SHP77 treated with DMSO at 0.1 percent for 48 hours (cell line): ENCODE results near the gene RIN2.

Experiments used
- DNase-seq: peaks from one replicate; lab custom pipeline; 2025; lab: John Stamatoyannopoulos, UW

RIN2 gene

DNA sequence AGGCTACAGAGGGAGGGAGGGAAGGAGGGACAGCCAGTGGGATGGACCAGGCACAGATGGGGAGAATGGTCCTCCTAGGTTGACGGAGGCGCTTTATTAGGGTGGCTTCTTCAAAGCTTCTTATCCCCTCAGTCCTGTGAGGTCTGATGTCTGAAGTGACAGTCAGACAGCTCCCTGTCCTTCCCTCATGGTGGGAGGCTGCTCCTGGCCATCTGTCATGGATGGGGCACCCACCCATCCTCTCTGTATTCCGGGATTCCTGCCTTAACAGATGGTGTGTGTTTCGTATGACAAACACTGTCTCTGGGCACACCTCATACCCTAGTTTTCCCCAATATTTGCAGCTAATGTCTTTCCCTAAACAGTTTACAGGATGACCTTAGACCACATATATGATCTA is 7.9 kb downstream of the RIN2 start:
- DNase-seq: no peak

DNA sequence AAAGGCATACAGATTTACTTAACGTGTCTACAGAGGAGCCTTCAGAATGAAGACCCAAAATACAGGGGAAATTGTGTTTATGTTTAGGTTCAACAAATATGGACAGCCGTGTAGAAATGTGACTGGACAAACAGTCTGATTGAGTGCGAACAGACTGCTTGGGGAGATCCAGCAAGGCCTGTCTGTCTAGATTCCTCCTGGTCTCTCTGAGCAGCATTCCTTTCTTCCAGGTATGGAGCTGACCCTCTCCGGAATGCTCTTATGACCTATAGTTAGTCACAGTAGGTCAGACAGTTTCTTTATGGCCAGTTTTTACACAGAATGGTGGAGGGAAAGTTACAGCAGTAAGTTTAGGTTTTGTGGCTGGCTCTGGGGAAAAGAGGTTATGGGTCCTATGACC is 9.0 kb downstream of the RIN2 start:
- DNase-seq: no peak

DNA sequence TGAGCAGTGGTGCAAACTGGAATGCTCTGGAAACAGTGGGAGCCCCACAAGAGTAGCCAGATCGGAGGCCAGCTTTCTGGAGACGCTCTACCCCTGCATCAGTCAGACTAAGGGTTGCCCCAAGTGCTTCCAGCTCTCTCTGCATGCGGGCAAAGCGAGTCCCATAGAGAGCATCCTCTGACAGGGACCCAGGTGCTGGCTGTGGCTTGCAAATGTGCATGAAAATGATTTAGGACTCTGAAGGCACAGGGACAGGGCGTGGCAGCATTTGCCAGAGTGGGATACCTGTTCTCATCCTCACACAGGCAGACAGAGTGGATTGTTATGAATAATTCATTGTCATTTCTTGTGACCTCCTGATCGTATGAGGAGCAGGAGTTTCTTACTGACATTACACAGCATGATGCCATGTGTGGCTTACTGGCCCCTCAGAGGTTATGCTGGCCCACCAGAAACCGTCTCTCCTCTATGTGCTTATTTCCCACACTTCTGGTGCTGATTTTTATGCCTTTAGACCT is 10.3 kb downstream of the RIN2 start:
- no peak for DNase-seq

DNA sequence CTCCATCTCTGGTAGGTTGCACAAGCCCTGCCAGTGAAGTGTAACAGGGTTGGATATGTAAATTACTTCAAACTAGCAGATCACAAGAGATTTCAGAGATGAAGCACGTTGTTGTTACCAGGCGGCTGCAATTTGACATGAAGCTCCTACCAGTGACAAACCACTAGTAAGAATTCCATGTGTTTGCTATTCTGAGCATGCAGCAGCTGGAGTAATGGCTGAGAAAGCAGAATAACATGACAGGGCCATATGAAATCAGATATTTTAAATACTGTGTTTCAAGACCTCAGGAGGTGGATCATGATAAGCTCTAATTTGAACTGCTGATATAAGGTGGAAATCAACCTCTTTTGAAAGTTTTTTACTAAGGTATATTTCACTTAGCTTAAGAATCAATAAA is 11.4 kb downstream of the RIN2 start:
- no peak for DNase-seq

DNA sequence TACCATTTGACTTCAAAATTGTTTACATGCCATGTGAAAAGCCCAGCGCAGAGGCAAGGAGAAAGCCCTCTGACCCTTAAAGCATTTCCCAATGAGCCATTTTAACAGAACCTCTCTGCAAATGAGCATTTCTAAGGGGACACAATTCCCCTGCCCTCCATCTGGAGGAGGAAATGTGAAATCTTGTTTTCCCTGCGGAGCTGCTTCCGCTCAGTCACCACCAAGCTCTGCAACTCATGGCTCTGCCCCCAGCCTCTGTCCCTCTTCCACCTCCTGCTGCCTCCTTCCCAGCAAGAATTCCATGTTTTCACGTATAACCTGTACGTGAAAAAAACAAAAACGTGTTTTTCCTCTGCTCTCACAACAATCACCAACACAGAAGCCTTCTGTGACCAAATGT is 12.3 kb downstream of the RIN2 start:
- DNase-seq: no peak

DNA sequence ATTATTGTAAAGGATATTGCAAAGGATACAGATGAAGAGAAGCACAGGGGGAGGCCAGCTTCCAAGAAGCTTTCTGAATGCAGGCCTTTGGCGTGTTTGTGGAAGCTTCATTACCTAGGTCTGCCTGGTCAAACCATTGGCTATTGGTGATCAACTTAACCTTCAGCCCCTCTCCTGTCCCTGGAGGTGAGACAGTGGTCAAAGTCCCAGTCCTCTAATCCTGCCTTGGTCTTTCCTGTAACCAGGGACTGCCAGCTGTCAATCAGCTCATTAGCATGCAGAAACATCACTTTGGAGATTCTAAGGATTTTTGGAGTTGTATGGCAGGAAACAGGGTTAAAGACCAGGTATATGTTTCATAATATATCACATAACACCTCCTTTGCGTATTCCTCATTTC is 13.0 kb downstream of the RIN2 start:
- DNase-seq: no peak

DNA sequence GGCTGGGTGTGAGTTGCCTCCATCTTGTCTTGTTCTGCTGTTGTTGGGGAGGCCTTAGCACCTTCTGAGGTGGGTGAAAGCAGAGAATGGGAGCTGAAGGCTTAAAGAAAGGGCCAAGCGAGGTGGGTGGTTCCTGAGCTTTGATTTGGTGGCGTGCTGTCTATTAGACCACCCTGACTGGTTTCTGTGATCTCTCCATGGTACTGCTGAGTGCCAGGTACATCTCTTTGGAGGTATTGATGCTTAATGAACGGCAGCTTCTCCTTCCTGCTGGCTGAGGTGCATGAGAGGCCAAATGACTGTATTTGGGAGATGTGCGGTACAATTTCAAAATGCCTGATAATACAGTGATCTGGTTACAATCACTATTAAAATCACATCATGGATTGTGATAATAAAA is 15.4 kb downstream of the RIN2 start:
- no peak for DNase-seq

DNA sequence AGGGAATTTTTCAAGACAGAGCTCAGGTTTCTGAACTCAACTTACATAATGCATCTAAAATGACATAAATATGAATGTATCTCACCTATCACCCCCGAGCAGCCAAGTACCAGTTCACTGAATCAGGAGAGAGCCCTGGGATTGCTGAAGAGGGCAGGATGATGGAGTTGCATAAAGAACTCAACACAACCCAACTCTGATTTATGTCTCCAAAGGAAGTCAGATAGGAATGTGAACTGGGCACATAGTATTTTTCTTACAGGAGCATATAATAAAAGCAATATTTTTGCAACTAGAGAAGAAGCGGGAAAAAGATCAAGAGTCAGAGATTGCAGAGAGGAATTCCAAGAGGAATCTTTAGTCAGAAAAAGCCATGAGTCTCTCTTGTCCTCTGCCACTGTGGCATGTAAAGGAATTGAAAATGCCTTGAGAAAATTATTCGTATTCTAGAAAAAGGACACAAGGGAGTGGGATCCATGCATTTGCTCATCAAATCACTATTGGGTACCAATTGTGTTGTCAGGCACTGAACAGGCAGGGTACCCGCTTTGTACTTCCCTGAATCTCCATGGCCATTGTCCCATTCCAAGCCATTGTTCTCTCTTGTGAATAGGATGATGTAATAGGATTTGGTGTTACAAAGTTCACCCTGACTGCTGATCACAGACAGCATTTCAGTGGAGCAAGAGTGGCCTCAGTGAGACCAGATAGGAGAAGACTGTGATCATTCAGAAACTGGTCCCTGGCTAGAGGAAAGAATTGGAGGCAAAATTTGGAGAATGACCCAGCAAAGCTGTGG is 16.3 kb downstream of the RIN2 start:
- no peak for DNase-seq

DNA sequence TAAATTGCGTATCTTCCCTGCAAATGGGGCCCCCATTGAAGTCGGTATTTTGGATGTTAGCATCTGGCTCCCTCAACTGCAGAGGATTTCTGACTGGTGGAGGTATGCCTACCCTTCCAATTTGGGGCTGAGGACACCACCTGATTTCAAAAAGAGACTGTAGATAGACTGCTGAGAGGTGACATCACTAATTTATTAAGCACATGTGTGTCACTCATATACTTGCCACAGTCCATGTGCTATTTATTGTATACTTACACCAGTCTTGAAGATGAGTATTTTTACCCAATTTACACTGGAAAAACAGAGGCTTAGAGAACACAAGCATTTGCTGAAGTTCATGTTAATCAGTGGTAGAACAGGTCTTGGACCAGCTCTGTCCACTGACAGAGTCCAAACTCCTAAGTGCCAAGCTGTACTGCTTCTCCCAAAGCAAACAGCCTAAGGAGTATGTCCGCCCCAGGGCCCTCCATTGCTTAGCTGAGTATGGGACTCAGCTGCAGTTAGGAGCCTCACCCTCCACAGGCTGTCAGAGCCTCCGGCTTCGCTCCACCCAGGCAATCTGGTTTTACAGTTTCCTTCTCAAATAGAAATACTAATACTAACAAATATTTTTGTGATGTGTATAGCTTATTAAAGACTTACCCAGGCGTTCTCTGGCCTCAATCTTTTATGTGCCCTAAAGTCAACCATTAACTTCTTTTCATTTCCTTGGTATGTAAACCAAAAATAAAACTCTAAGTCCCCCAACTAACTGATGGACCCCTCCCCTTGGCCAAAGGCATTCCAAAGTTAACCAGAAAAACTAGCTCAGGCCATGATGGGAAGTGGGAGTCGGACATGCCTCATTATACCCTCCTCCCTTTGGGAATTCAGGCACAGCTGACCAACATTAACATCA is 17.5 kb downstream of the RIN2 start:
- DNase-seq: no peak

DNA sequence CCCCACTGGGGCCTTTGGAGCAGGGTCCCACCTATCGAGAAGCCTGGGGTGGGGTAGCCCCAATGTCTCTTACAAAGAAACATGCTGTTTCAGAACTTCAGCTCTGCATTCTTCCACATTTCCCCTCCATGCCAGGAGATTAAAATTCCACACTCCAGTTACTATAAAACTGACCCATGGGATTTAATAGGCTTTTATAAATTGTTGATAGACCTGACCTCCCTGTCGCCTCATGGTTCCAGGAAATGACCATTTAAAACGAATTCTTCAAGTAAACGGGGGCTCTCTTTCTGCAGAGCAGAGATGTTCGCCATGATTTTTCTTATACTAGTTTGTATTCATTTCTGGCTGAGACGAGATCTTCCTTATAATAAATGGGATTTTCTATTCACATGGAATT is 19.3 kb downstream of the RIN2 start:
- DNase-seq: no peak

DNA sequence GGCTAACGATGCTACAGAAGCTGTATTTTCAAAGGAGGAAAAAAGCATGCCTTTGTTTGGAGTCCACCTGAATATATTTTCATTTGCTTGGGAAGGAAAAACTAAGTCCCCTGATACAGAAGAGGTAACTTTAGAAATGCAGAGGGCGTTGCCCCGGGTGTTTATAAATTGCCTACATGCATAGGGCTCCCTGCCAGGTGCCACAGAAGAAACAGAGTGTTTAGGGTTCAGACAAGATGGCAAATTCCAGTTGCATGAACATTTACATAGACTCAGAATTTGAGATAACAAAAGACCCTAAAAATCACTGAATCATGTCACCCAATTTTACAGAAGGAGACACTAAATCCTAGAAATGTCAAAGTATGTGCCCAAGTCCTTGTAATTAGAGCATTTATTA is 19.9 kb downstream of the RIN2 start:
- DNase-seq: no peak

DNA sequence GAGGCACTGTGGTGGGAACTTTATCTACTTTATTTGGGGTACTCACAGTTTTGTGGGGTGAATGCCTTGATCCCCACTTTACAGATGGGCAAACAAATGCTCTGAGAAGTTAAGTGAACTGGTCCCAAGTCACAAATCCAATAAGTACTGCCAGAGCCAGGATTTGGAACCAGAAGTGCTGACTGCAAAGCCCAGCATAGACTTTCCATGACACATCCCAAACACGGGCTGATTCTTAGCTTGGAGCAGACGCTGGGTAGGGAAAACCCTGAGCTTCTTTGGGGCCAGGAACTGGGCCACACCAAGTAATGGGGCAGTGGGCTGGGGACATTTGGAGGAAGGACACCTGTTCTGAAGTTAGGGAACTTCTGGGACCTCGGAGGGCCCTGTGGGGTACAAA is 20.3 kb downstream of the RIN2 start:
- DNase-seq: no peak

DNA sequence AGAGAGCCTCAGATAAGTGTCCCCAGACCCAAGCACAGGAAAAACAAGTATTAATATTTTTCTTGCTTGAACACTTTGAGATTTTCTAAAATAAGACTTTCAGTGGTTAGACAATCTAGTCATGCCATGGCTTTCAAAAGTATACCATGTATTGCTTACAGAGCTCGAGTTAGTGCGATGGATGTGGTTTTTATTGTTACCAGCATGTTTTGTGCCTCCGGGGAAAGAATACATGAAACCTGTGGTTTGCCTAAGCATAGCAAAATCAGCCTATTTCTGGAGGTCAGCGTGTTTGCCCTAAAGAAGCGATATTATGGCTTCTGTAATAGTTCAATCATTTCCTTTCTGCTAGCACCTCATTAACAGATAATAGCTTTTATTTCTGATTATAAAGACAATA is 21.6 kb downstream of the RIN2 start:
- no peak for DNase-seq

DNA sequence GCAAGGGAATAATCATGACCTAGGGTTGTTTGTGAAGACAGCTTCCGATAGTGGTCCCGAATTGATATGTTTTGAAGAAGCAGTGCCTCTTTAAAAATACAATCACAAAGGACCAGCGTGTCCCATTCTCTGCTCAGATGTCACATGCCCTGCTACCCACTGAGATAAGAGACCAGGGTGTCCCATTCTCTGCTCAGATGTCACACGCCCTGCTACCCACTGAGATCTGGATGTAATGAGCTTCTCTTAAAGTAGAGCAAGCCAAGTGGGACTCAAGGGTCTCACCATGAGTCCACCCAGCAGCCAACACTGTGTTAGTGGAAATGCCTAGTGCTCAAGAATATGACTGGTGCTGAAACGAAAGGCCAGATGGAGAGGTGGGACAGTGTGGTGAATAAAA is 22.2 kb downstream of the RIN2 start:
- DNase-seq: no peak

DNA sequence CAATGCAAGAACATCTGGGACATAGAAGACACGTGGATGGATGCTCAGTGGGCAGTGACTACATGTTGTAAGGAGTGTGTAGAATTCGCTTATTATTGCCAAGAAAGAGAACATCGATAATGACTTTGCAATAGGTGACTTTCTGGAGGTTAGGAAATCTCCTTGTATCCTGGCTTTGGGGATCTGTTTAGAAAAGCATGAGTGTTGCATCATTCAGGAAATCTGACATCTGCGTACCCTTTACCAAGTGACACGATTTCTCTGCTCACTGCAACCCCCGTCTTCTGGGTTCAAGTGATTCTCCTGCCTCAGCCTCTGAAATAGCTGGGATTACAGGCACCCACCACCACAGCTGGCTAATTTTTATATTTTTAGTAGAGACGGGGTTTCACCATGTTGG is 23.2 kb downstream of the RIN2 start:
- DNase-seq: no peak

DNA sequence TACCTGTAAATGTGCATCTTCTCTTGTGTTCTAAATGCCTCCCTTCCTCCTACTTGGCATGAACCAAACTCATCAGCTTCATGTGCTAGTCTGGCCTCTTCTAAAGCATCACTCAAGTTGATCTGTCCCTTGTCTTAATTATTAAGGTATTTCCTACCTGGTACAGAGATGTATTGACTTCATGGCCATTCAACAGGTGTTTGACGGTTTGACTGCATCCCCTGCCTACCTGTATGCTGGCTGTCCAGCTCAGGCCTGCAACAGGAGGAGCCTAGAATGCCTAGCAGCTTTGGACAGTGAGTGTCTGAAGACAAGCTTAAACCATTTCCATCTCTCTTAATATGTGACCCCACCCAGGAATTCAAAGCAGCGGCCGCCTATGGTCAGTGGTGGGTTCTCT is 24.6 kb downstream of the RIN2 start:
- DNase-seq: no peak

DNA sequence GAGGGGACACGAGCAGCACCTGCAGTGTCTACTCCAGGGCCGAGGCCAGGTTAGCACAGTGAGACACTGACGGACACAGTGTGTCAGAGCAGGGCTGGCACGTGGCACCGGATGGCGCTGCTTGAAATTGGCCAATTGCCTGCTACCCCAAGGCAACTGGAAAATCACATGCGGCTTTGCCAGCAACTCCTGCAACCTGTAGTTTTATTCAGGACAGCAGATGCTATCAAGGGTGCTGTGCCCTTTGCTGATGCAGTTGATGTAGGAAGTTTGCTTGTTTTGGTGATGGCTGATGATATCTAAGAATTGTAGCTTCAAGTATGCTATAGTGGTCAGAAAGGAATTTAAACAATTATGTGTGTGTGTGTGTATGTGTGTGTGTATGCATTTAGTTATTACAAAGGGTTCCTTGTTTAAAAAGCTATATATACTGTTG is 25.9 kb downstream of the RIN2 start:
- no peak for DNase-seq

DNA sequence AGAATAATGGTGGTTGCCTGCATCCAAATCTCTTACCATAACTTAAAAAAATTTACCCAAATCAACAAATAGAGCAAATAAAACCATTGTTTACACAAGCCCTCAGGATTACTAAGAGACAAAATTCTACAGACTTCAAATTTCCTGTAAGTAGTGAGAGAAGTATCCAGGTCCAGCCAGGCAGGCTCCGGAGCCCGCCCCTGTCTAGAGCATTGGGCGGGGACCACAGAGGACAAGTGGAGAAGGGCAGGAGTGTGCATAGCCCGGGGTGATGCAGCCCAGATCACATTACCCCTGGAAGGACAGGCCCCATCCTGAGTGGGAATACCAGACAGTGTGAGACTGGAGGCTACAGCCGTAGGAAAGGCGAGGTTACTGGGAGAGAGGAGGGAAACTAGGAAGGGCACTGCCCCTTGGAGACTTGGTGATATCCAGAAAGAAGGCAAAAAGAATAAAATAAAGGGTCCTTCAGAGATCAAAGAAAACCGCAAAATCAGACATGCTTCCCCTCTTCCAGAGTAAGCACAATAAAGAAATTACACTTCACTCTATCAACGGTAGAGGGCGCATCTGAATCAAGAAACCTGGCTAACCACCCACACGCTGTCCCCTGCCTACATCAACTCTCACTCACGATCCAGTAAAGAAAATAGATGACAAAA is 26.6 kb downstream of the RIN2 start:
- DNase-seq: peak; percentile 91

DNA sequence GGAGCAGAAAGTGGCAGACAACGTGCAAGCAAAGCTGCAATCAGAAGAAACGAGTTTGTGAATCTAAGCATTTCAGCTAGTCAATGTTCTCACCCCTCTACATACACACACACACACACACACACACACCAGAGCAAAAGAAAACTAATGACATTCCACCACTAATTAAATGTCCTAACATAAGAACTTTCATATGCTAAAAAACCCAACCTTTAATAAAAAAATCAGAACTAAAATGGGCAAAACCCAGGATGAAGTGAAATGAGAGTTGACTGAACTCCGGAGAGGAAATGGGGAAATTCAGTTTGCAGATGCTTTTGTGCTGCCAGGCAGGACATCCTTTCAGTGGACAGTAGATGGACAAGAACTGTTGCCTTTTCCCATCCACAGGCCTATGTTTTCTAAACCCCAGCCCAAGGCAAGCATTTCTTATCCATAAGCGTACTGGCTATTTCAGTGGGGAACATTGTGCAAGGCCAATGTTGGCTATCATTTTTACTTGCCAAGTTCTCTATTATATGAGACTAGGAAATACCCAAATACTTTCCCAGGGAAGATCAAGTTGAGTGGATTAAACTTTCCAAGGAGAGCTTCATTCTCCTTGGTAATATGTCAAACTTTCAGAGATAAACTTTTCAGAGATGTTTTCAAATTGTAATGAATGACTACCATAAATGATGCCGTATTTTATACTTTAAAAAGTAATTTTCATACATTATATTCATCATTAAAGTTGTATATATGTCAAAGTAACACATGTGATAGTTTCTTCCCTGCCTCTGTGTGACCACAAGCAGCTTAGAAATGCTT is 27.3 kb downstream of the RIN2 start:
- DNase-seq: no peak

DNA sequence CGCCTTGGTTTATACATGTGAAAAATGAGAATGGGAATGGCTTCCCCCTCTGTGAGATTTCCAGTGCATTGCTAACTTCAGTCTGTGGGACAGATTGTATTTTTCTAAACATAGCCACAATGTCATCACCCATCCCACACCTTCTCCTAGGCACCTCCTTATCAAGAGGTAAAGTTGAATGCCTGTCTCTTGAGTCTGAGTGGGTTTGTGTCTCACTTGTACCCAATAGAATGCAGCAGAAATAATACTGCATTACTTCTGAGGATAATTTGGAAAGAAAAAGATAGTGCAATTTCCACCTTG is 27.9 kb downstream of the RIN2 start:
- no peak for DNase-seq

DNA sequence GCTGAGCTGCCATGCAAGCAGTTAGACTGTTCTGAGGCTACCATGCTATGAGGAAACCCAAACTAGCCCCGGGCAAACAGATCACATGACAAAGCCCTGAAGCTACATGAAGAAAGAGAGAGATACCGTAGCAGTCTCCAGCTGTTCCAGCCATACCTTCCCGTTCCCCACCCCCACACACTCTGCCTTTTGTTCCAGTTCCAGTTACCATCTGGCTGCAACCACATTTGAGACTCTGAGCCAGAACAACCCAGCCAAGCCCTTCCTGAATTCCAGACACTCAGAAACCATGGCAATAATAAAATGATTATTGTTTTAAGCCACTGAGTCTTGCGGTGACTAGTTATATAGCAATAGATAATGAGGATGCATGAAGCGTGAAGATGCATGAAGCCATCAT is 28.3 kb downstream of the RIN2 start:
- DNase-seq: peak; percentile 8

DNA sequence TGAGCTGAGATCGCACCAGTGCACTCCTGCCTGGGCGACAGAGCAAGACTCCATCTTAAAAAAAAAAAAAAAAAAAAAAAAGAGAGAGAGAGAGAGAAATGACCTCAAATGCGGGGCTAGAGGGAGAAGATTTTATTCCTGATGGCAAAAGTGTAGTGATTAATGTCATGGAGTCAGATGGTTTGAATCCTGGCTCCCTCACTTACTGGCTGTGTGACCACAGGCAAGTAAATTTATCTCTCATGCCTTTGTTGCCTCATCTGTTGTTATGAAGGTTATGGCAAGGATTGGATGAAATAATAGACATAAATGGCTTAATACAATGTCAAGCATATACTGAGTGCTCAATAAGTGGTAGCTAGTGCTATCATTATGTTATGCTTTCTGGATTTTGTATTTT is 29.3 kb downstream of the RIN2 start:
- no peak for DNase-seq
